Measurements from ENCODE around the gene CEMP1.

CEMP1 gene

GRCh38 chr16:2511996-2512734, 19.0 kb downstream of the CEMP1 start:
- no peak for DNase-seq (ENCODE audit: low spot score)
- no peak for TF ChIP-seq CTCF (IDR thresholded peaks at IDR 0.05; ENCODE audit: extremely low read depth, insufficient read depth, missing control alignments)
- in situ Hi-C loops (cut with MboI; ENCODE audit: low pct_unique_long_range_greater_than_20kb, low sequenced_read_pairs, unreplicated experiment), result no loop called here

GRCh38 chr16:2511128-2511800, 19.9 kb downstream of the CEMP1 start:
- in situ Hi-C loops (cut with MboI; ENCODE audit: low pct_unique_long_range_greater_than_20kb, low sequenced_read_pairs, unreplicated experiment), result no loop called here
- DNase-seq (ENCODE audit: low spot score), result no peak

GRCh38 chr16:2508722-2509400, 22.3 kb downstream of the CEMP1 start:
- in situ Hi-C loops (cut with MboI; ENCODE audit: low pct_unique_long_range_greater_than_20kb, low sequenced_read_pairs, unreplicated experiment), result no loop called here
- no peak for DNase-seq (ENCODE audit: low spot score)
- TF ChIP-seq CTCF (IDR thresholded peaks at IDR 0.05; ENCODE audit: extremely low read depth, insufficient read depth, missing control alignments), result no peak

More at GRCh38 chr16:2511128-2511800, 19.9 kb downstream of the CEMP1 start:
- TF ChIP-seq CTCF (IDR thresholded peaks at IDR 0.05; ENCODE audit: extremely low read depth, insufficient read depth, missing control alignments), result no peak

GRCh38 chr16:2507665-2508064, 23.5 kb downstream of the CEMP1 start:
- no peak for TF ChIP-seq CTCF (IDR thresholded peaks at IDR 0.05; ENCODE audit: extremely low read depth, insufficient read depth, missing control alignments)
- in situ Hi-C loops (cut with MboI; ENCODE audit: low pct_unique_long_range_greater_than_20kb, low sequenced_read_pairs, unreplicated experiment), result no loop called here
- no peak for DNase-seq (ENCODE audit: low spot score)

- peak; percentile 16 for TF ChIP-seq CTCF (IDR thresholded peaks at IDR 0.05; ENCODE audit: extremely low read depth, insufficient read depth, missing control alignments)
- DNase-seq (ENCODE audit: low spot score), result peak; percentile 81
- in situ Hi-C loops (cut with MboI; ENCODE audit: low pct_unique_long_range_greater_than_20kb, low sequenced_read_pairs, unreplicated experiment), result no loop called here
Observed at GRCh38 chr16:2507052-2507659, 24.1 kb downstream of the CEMP1 start.

GRCh38 chr16:2505695-2506094, 25.5 kb downstream of the CEMP1 start:
- in situ Hi-C loops (cut with MboI; ENCODE audit: low pct_unique_long_range_greater_than_20kb, low sequenced_read_pairs, unreplicated experiment), result no loop called here
- TF ChIP-seq CTCF (IDR thresholded peaks at IDR 0.05; ENCODE audit: extremely low read depth, insufficient read depth, missing control alignments), result no peak
- no peak for DNase-seq (ENCODE audit: low spot score)

All from GM13977 (cell line).